ENCODE results near the gene TYK2.
A peak's percentile ranks its signal among the peaks of the same experiment; 100 is the strongest.

Gene TYK2

GRCh38 chr19:10416380-10417257 is 36.2 kb upstream of the TYK2 start (continued):
- no peak for TF ChIP-seq ZNF776 (tag by site-specific recombination; IDR thresholded peaks at IDR 0.05; ENCODE audit: borderline replicate concordance)
- TF ChIP-seq ZBTB26 (tag by site-specific recombination; optimal IDR thresholded peaks at IDR 0.05) = peak; percentile 77
- TF ChIP-seq ZNF473 (tag by site-specific recombination; IDR thresholded peaks at IDR 0.05) = no peak
- TF ChIP-seq ZNF777 (tag by site-specific recombination; IDR thresholded peaks at IDR 0.05; ENCODE audit: borderline replicate concordance) = 0 out of 2 replicates have a peak, but pooled peaks have one; percentile 22
- no peak for TF ChIP-seq HOXD13 (CRISPR knock-in tag; IDR thresholded peaks at IDR 0.05; ENCODE audit: borderline replicate concordance)
- no peak; the same call in 1 of the 2 replicates for TF ChIP-seq GFI1B (tag by site-specific recombination; IDR thresholded peaks at IDR 0.05)
- TF ChIP-seq ZBTB20 (tag by site-specific recombination; IDR thresholded peaks at IDR 0.05) = peak; percentile 62; the same call in 1 of the 2 replicates
- no peak for TF ChIP-seq ZNF768 (tag by site-specific recombination; IDR thresholded peaks at IDR 0.05)
- no peak for TF ChIP-seq ZNF510 (tag by site-specific recombination; IDR thresholded peaks at IDR 0.05; ENCODE audit: insufficient replicate concordance)
- TF ChIP-seq ZNF571 (tag by site-specific recombination; IDR thresholded peaks at IDR 0.05) = no peak
- TF ChIP-seq SP2 (tag by site-specific recombination; IDR thresholded peaks at IDR 0.05) = peak; percentile 86
- no peak for TF ChIP-seq ZNF747 (tag by site-specific recombination; IDR thresholded peaks at IDR 0.05)
- peak; percentile 75 for TF ChIP-seq ZSCAN4 (tag by site-specific recombination; IDR thresholded peaks at IDR 0.05)
- TF ChIP-seq TCF7L2 (IDR thresholded peaks at IDR 0.05; ENCODE audit: borderline replicate concordance, low read depth, low read length) = no peak
- no peak for TF ChIP-seq ZNF223 (tag by site-specific recombination; IDR thresholded peaks at IDR 0.05)
- TF ChIP-seq ZNF302 (tag by site-specific recombination; IDR thresholded peaks at IDR 0.05; ENCODE audit: low read depth) = 0 out of 2 replicates have a peak, but pooled peaks have one; percentile 34
- no peak for TF ChIP-seq ZNF677 (tag by site-specific recombination; IDR thresholded peaks at IDR 0.05)
- peak; percentile 93 for TF ChIP-seq ZSCAN30 (tag by site-specific recombination; IDR thresholded peaks at IDR 0.05)
- peak; percentile 7 for TF ChIP-seq PRDM4 (tag by site-specific recombination; IDR thresholded peaks at IDR 0.05)
- peak; percentile 93; the same call in 1 of the 2 replicates for TF ChIP-seq ZNF785 (tag by site-specific recombination; IDR thresholded peaks at IDR 0.05)

- Histone ChIP-seq H3K36me3 (ENCODE audit: control insufficient read depth in 2 of 2, insufficient read depth in 1 of 2, low read length in 2 of 2) (no peaks in the 10 kb centered on the region), H3K4me3 (ENCODE audit: low read depth, low read length) (peak overlapping the region; percentile 51), H3K9me3 (ENCODE audit: control insufficient read depth, insufficient read depth, low read depth, low read length) (no peaks in the 10 kb centered on the region), H3K4me1 (ENCODE audit: control insufficient read depth, insufficient read depth, low read length) (peaks cover 8% of the 10 kb centered on the region; the same call in 1 of the 2 replicates), H3K27ac (ENCODE audit: extremely low read depth, low read depth, low read length) (peak overlapping the region; percentile 44; the same call in 1 of the 2 replicates)
- ChIA-PET POLR2A (interaction anchor here (0.7 to 1.6 kb wide), 3 partner anchors 10 to 36 kb away, joined by 3 to 5 read pairs (median 3); partner anchors contain the start of genes CDC37 and TYK2), CTCF (interaction anchor here (0.6 to 9.1 kb wide), 31 partner anchors 11 to 919 kb away, joined by 3 to 193 read pairs (median 4); partner anchors contain the start of genes CDC37, CDKN2D and ICAM5)
- TF ChIP-seq ZNF239 (tag by site-specific recombination; IDR thresholded peaks at IDR 0.05) (no peak), ZNF394 (tag by site-specific recombination; IDR thresholded peaks at IDR 0.05; ENCODE audit: borderline replicate concordance) (no peak), ZNF777 (tag by site-specific recombination; IDR thresholded peaks at IDR 0.05; ENCODE audit: borderline replicate concordance) (no peak), PRDM4 (tag by site-specific recombination; IDR thresholded peaks at IDR 0.05) (peak; percentile 94), ZNF768 (tag by site-specific recombination; IDR thresholded peaks at IDR 0.05) (0 out of 2 replicates have a peak, but pooled peaks have one; percentile 17)
These were observed 35.7 kb upstream of the TYK2 start for GRCh38 chr19:10416083-10416379.

All from HEK293 (cell line).